IPS DF 6.9 (cell line): ENCODE data around the gene ZMYND10.

Experiments used
- DNase-seq: peaks from one replicate; pipeline ENCODE4 v3.0.0-alpha.2; 2013; ENCODE audit warnings: low read depth, low spot score
- H3K27ac ChIP-seq: one replicate; pipeline ENCODE4 v1.5.1; 2013; ENCODE audit warnings: low read length, control low read depth
- H3K27me3 ChIP-seq: 2 replicates; pipeline ENCODE4 v1.6.1; 2013; ENCODE audit warnings: mild to moderate bottlenecking, low read length; ENCODE audit not compliant: control insufficient read depth, insufficient read depth
- H3K36me3 ChIP-seq: 2 replicates; pipeline ENCODE4 v1.6.1; 2013; ENCODE audit warnings: low read length; ENCODE audit not compliant: control insufficient read depth, insufficient read depth
- H3K4me1 ChIP-seq: 2 replicates; pipeline ENCODE4 v1.6.1; 2013; ENCODE audit warnings: low read length; ENCODE audit not compliant: control insufficient read depth, insufficient read depth
- H3K4me3 ChIP-seq: 2 replicates; pipeline ENCODE4 v1.5.1; 2013; ENCODE audit warnings: mild to moderate bottlenecking, low read length
- H3K9me3 ChIP-seq: 2 replicates; pipeline ENCODE4 v1.6.1; 2013; ENCODE audit warnings: low read length, inconsistent platforms; ENCODE audit not compliant: control insufficient read depth, insufficient read depth
- WGBS: extraction: QIAGEN DNeasy Blood & Tissue Kit; methylation state at CpG from one replicate; pipeline ENCODE4 v1.1.7; 2013; ENCODE audit warnings: mixed read lengths, missing lambda C conversion rate; ENCODE audit not compliant: insufficient read length, insufficient coverage; 5-methylcytosine and 5-hydroxymethylcytosine counted together

The ZMYND10 gene

GRCh38 chr3:50347187-50347813 lies 1.8 kb upstream of the ZMYND10 start:
- Histone ChIP-seq H3K36me3 (0 out of 2 replicates have a peak, but pooled peaks cover 2% of the 10 kb centered on the region), H3K27ac (no peak overlapping the region), H3K4me1 (no peaks in the 10 kb centered on the region), H3K4me3 (no peak overlapping the region), H3K27me3 (peaks cover 3% of the 10 kb centered on the region; the same call in 1 of the 2 replicates), H3K9me3 (no peaks in the 10 kb centered on the region)
- no CpG with 5 or more reads among the region's 14 CpGs for WGBS
- no peak for DNase-seq

- H3K4me3 ChIP-seq, result no peak overlapping the region
- H3K27me3 ChIP-seq, result peaks cover 7% of the 10 kb centered on the region; the same call in 1 of the 2 replicates
- 0 out of 2 replicates have a peak, but pooled peaks cover 2% of the 10 kb centered on the region for H3K36me3 ChIP-seq
- no peak for DNase-seq
- H3K9me3 ChIP-seq, result no peaks in the 10 kb centered on the region
- peaks cover 3% of the 10 kb centered on the region; the same call in 1 of the 2 replicates for H3K4me1 ChIP-seq
- H3K27ac ChIP-seq, result no peak overlapping the region
- no CpG with 5 or more reads among the region's 8 CpGs for WGBS
Measured at GRCh38 chr3:50345008-50345407, 524 bp downstream of the ZMYND10 start.

- no CpG with 5 or more reads among the region's 13 CpGs for WGBS
- peaks cover 16% of the 10 kb centered on the region; the same call in 1 of the 2 replicates for H3K27me3 ChIP-seq
- peaks cover 3% of the 10 kb centered on the region; the same call in 1 of the 2 replicates for H3K4me1 ChIP-seq
- H3K9me3 ChIP-seq, result no peaks in the 10 kb centered on the region
- H3K27ac ChIP-seq, result no peak overlapping the region
- H3K4me3 ChIP-seq, result no peak overlapping the region
- 0 out of 2 replicates have a peak, but pooled peaks cover 2% of the 10 kb centered on the region for H3K36me3 ChIP-seq
- no peak for DNase-seq
Measured at GRCh38 chr3:50342813-50343633, 2.5 kb downstream of the ZMYND10 start.

GRCh38 chr3:50341996-50342650 lies 3.4 kb downstream of the ZMYND10 start:
- no peak overlapping the region for H3K4me3 ChIP-seq
- DNase-seq, result no peak
- peaks cover 16% of the 10 kb centered on the region; the same call in 1 of the 2 replicates for H3K27me3 ChIP-seq
- WGBS, result no CpG with 5 or more reads among the region's 13 CpGs
- H3K9me3 ChIP-seq, result no peaks in the 10 kb centered on the region
- H3K36me3 ChIP-seq, result no peaks in the 10 kb centered on the region
- H3K4me1 ChIP-seq, result peaks cover 3% of the 10 kb centered on the region; the same call in 1 of the 2 replicates
- no peak overlapping the region for H3K27ac ChIP-seq

- Histone ChIP-seq H3K4me1 (peaks cover 3% of the 10 kb centered on the region; the same call in 1 of the 2 replicates), H3K27ac (no peak overlapping the region), H3K27me3 (peaks cover 16% of the 10 kb centered on the region; the same call in 1 of the 2 replicates), H3K4me3 (no peak overlapping the region), H3K9me3 (no peaks in the 10 kb centered on the region), H3K36me3 (no peaks in the 10 kb centered on the region)
- WGBS, result no CpG with 5 or more reads among the region's 9 CpGs
- DNase-seq, result no peak
Measured at GRCh38 chr3:50341537-50341936, 4.0 kb downstream of the ZMYND10 start.

- Histone ChIP-seq H3K27ac (no peak within 1 kb of the TSS), H3K27me3 (peaks cover 16% of the 10 kb centered on the region; the same call in 1 of the 2 replicates), H3K9me3 (no peaks in the 10 kb centered on the region), H3K4me1 (peaks cover 3% of the 10 kb centered on the region; the same call in 1 of the 2 replicates), H3K4me3 (peak within 1 kb of the TSS; percentile 40; the same call in 1 of the 2 replicates), H3K36me3 (no peaks in the 10 kb centered on the region)
- DNase-seq, result no peak
- no CpG with 5 or more reads among the region's 85 CpGs for whole genome bisulfite sequencing
Measured at GRCh38 chr3:50340448-50341329, 4.8 kb downstream of the ZMYND10 start, which contains the start of gene RASSF1. TSS of gene RASSF1 (minus strand) at chr3:50340836. CDS start at chr3:50340805, 31 bp downstream.

- Histone ChIP-seq H3K4me1 (peaks cover 3% of the 10 kb centered on the region; the same call in 1 of the 2 replicates), H3K27ac (no peak overlapping the region), H3K4me3 (peak overlapping the region; percentile 40; the same call in 1 of the 2 replicates), H3K27me3 (peaks cover 16% of the 10 kb centered on the region; the same call in 1 of the 2 replicates), H3K9me3 (no peaks in the 10 kb centered on the region), H3K36me3 (no peaks in the 10 kb centered on the region)
- WGBS, result no CpG with 5 or more reads among the region's 9 CpGs
- DNase-seq, result no peak
Measured at GRCh38 chr3:50340147-50340447, 5.4 kb downstream of the ZMYND10 start.

- H3K36me3 ChIP-seq, result no peaks in the 10 kb centered on the region
- peaks cover 3% of the 10 kb centered on the region; the same call in 1 of the 2 replicates for H3K4me1 ChIP-seq
- WGBS, result no CpG with 5 or more reads among the region's 14 CpGs
- H3K27ac ChIP-seq, result no peak overlapping the region
- peaks cover 14% of the 10 kb centered on the region; the same call in 1 of the 2 replicates for H3K27me3 ChIP-seq
- H3K9me3 ChIP-seq, result no peaks in the 10 kb centered on the region
- DNase-seq, result no peak
- no peak overlapping the region for H3K4me3 ChIP-seq
Measured at GRCh38 chr3:50339485-50340146, 5.9 kb downstream of the ZMYND10 start.

GRCh38 chr3:50338965-50339364 lies 6.6 kb downstream of the ZMYND10 start:
- H3K27me3 ChIP-seq, result peaks cover 14% of the 10 kb centered on the region; the same call in 1 of the 2 replicates
- DNase-seq, result no peak
- H3K4me1 ChIP-seq, result peaks cover 3% of the 10 kb centered on the region; the same call in 1 of the 2 replicates
- no peaks in the 10 kb centered on the region for H3K36me3 ChIP-seq
- WGBS, result no CpG with 5 or more reads among the region's 5 CpGs
- no peak overlapping the region for H3K27ac ChIP-seq
- no peaks in the 10 kb centered on the region for H3K9me3 ChIP-seq
- no peak overlapping the region for H3K4me3 ChIP-seq
